Bronchial epithelial cell (primary cell): ENCODE measurements around the gene MED22. TPM values are rescaled to one million over a fixed set of nuclear protein-coding genes. Genes with fewer than 3 reads are reported as not detected.

Source experiments
- DNase-seq: peaks from one replicate; pipeline ENCODE4 v3.0.0-alpha.2; 2010; ENCODE audit warnings: low read depth
- FAIRE-seq: peaks from 2 replicates; lab custom pipeline; 2011; peaks lifted over from hg19 to GRCh38; lab: Jason Lieb, UNC
- H3K27me3 ChIP-seq: 2 replicates; pipeline ENCODE4 v1.5.1; 2011; ENCODE audit warnings: low read length; ENCODE audit not compliant: control insufficient read depth, insufficient read depth
- H3K36me3 ChIP-seq: 2 replicates; pipeline ENCODE4 v1.5.1; 2011; ENCODE audit warnings: low read length; ENCODE audit not compliant: control insufficient read depth, insufficient read depth
- H3K4me3 ChIP-seq: 2 replicates; pipeline ENCODE4 v1.5.1; 2011; ENCODE audit warnings: mild to moderate bottlenecking, low read depth, low read length, control low read depth
- CTCF ChIP-seq: IDR thresholded peaks from 2 replicates; pipeline ENCODE4 v1.5.1; 2011; ENCODE audit warnings: mild to moderate bottlenecking, moderate library complexity, low read length, control low read depth, inconsistent platforms; ENCODE audit not compliant: insufficient read depth, severe bottlenecking
- total RNA-seq: library from RNA; depleted of rRNA; stranded (reverse); fragments of >200 nt; gene quantifications from 2 replicates; pipeline ENCODE4 v1.2.1, GENCODE V29; 2014

Gene MED22
- total RNA-seq, 1 donor from 2014 or later, result 21.3 TPM

- Histone ChIP-seq H3K4me3 (no peak overlapping the region), H3K36me3 (no peaks in the 10 kb centered on the region), H3K27me3 (no peaks in the 10 kb centered on the region)
- no peak for TF ChIP-seq CTCF
- no peak for DNase-seq
- FAIRE-seq, result no peak
Measured at GRCh38 chr9:133294257-133294656, 53.7 kb downstream of the MED22 start.

GRCh38 chr9:133290751-133291302 lies 57.1 kb downstream of the MED22 start:
- no peak for TF ChIP-seq CTCF
- Histone ChIP-seq H3K36me3 (no peaks in the 10 kb centered on the region), H3K4me3 (no peak overlapping the region), H3K27me3 (no peaks in the 10 kb centered on the region)
- FAIRE-seq (no peak), DNase-seq (no peak)

Other genes starting within 250 kb of the MED22 start
- 18.7 and 21.1 TPM in 2 replicates for gene RALGDS, start 226.9 kb downstream of the MED22 start, total RNA-seq
- 1.0 and 1.1 TPM in 2 replicates for gene GBGT1, start 184.2 kb downstream of the MED22 start, total RNA-seq
- gene OBP2B, start 138.9 kb downstream of the MED22 start, total RNA-seq, result not detected in 2 replicates
- gene ABO, start 72.9 kb downstream of the MED22 start, total RNA-seq, result 1.8 and 1.9 TPM in 2 replicates
- 9.0 and 11.1 TPM in 2 replicates for gene SURF6, start 11.9 kb downstream of the MED22 start, total RNA-seq
- gene RPL7A, start 87 bp upstream of the MED22 start, total RNA-seq, result 2,200 and 3,023 TPM in 2 replicates
- gene SURF1, start 8.4 kb upstream of the MED22 start, total RNA-seq, result 23.4 and 44.5 TPM in 2 replicates
- 46.6 and 51.3 TPM in 2 replicates for gene SURF2, start 8.4 kb upstream of the MED22 start, total RNA-seq
- 269 and 295 TPM in 2 replicates for gene SURF4, start 27.9 kb upstream of the MED22 start, total RNA-seq
- under 0.01 and 0.38 TPM in 2 replicates for gene STKLD1, start 28.2 kb upstream of the MED22 start, total RNA-seq
- 13.7 and 15.5 TPM in 2 replicates for gene REXO4, start 69.9 kb upstream of the MED22 start, total RNA-seq
- gene ADAMTS13, start 74.2 kb upstream of the MED22 start, total RNA-seq, result 0.53 and 1.0 TPM in 2 replicates
- gene CACFD1, start 111.8 kb upstream of the MED22 start, total RNA-seq, result 5.5 and 9.2 TPM in 2 replicates
- gene SLC2A6, start 131.0 kb upstream of the MED22 start, total RNA-seq, result 2.6 and 2.9 TPM in 2 replicates
- gene MYMK, start 176.8 kb upstream of the MED22 start, total RNA-seq, result not detected in 2 replicates
- gene ADAMTSL2, start 186.6 kb upstream of the MED22 start, total RNA-seq, result not detected in 2 replicates